ENCODE data around the gene CNOT2. TPM values are rescaled to one million over a fixed set of nuclear protein-coding genes. Genes with fewer than 3 reads are reported as not detected.
A peak's percentile ranks its signal among the peaks of the same experiment; 100 is the strongest.

Gene CNOT2
- total RNA-seq, 1 donor from 2014 or later, result 48.7 TPM

DNA sequence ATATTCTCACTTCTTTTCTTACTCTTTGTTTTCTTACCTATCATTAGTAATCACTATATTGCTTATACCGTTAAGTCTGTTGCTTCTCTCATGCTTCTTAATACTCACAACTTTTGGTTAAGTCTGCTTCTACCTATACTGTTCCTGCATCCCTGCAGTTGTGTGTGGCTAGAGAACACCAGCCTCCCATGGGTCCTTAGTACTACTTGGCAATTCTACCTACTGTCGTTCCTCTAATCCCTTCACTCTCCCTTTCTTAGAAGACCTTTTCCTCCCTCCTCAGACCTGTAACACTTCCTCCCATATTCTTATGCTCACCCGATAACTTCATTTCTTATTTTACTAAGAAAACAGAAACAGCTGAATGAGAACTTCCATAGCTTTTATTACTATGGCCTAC lies 29.3 kb downstream of the CNOT2 start:
- Mint-ChIP-seq H3K36me3 (ENCODE audit: low read depth) (no peaks in the 10 kb centered on the region), H3K27ac (ENCODE audit: unreplicated experiment) (no peak overlapping the region), H3K4me3 (ENCODE audit: unreplicated experiment) (no peak overlapping the region), H3K9me3 (ENCODE audit: low read depth) (no peaks in the 10 kb centered on the region), H3K4me1 (ENCODE audit: low read depth) (peaks cover 57% of the 10 kb centered on the region), H3K27me3 (ENCODE audit: low read depth) (no peaks in the 10 kb centered on the region)
- DNase-seq (ENCODE audit: low spot score), result no peak
- TF ChIP-seq, protein P1, sequence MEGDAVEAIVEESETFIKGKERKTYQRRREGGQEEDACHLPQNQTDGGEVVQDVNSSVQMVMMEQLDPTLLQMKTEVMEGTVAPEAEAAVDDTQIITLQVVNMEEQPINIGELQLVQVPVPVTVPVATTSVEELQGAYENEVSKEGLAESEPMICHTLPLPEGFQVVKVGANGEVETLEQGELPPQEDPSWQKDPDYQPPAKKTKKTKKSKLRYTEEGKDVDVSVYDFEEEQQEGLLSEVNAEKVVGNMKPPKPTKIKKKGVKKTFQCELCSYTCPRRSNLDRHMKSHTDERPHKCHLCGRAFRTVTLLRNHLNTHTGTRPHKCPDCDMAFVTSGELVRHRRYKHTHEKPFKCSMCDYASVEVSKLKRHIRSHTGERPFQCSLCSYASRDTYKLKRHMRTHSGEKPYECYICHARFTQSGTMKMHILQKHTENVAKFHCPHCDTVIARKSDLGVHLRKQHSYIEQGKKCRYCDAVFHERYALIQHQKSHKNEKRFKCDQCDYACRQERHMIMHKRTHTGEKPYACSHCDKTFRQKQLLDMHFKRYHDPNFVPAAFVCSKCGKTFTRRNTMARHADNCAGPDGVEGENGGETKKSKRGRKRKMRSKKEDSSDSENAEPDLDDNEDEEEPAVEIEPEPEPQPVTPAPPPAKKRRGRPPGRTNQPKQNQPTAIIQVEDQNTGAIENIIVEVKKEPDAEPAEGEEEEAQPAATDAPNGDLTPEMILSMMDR (IDR thresholded peaks at IDR 0.05), result no peak

DNA sequence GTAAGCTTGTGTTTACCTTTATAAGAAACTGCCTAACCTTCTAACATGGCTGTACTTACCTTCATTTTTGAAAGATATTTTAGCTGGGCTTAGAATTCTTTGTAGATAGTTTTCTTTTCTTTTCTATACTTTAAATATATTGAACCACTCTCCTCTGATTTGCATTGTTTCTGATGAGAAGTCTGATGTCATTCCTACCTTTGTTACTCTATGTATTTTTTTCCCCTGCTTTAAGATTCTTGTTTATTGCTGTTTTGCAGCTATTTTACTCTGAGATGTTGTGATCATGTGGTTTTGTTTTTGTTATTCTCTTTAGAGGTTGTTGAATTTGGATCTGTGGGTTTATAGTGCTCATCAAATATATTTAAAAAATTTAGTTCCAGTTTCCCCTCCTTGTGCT lies 31.8 kb downstream of the CNOT2 start:
- Mint-ChIP-seq H3K4me3 (ENCODE audit: unreplicated experiment) (no peak overlapping the region), H3K36me3 (ENCODE audit: low read depth) (peaks cover 2% of the 10 kb centered on the region), H3K4me1 (ENCODE audit: low read depth) (peaks cover 40% of the 10 kb centered on the region), H3K27me3 (ENCODE audit: low read depth) (no peaks in the 10 kb centered on the region), H3K9me3 (ENCODE audit: low read depth) (no peaks in the 10 kb centered on the region), H3K27ac (ENCODE audit: unreplicated experiment) (no peak overlapping the region)
- TF ChIP-seq, protein P1 (IDR thresholded peaks at IDR 0.05), result no peak
- no peak for DNase-seq (ENCODE audit: low spot score)

DNA sequence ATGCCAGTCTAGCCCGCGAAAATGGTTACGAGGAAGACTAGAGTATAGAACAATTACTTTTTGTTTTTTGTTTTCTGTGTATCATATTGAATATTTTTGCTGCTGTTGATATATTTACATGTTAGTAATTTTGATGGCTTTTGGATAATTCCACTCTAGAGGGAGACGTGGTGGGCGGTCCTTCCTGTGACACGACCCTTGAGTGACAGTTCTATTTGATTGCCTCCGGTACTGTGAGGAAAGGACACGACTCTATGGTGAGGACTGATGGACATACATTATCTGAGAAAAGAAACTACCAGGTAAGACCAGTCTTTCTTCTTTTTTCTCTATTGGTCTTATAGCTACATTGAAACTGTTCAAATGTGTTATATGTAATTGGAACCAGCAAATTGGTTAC lies 34.7 kb downstream of the CNOT2 start:
- no peak overlapping the region for H3K4me3 Mint-ChIP-seq (ENCODE audit: unreplicated experiment)
- peaks cover 14% of the 10 kb centered on the region for H3K4me1 Mint-ChIP-seq (ENCODE audit: low read depth)
- TF ChIP-seq, protein P1 (IDR thresholded peaks at IDR 0.05), result no peak

DNA sequence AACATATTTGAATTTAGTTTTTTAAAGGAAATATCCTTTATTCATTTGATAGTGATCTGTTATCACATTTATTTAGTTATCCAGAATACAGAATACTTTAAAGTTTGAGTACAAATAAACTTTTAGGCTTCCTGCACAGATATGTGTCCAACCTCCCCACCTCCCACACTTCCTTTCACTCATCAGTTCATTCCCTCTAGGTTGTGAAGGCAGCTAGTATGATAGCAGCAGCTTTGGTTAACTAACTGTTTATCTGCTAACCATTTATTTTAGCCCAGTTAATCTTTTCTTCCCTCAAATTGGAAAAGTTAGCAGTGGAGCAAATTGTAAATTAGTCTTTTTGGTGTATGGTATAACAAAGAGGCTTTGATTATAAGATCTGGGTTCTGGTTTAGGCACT lies 35.7 kb downstream of the CNOT2 start:
- H3K27me3 Mint-ChIP-seq (ENCODE audit: low read depth), result no peaks in the 10 kb centered on the region
- TF ChIP-seq, protein P1 (IDR thresholded peaks at IDR 0.05), result no peak
- H3K9me3 Mint-ChIP-seq (ENCODE audit: low read depth), result no peaks in the 10 kb centered on the region
- no peak overlapping the region for H3K4me3 Mint-ChIP-seq (ENCODE audit: unreplicated experiment)
- peaks cover 2% of the 10 kb centered on the region for H3K36me3 Mint-ChIP-seq (ENCODE audit: low read depth)
- no peak for DNase-seq (ENCODE audit: low spot score)
- H3K4me1 Mint-ChIP-seq (ENCODE audit: low read depth), result peaks cover 8% of the 10 kb centered on the region
- H3K27ac Mint-ChIP-seq (ENCODE audit: unreplicated experiment), result peak overlapping the region; percentile 8

More for the DNA sequence above, 34.7 kb downstream of the CNOT2 start:
- no peaks in the 10 kb centered on the region for H3K9me3 Mint-ChIP-seq (ENCODE audit: low read depth)
- no peak overlapping the region for H3K27ac Mint-ChIP-seq (ENCODE audit: unreplicated experiment)
- peaks cover 2% of the 10 kb centered on the region for H3K36me3 Mint-ChIP-seq (ENCODE audit: low read depth)
- DNase-seq (ENCODE audit: low spot score), result no peak
- H3K27me3 Mint-ChIP-seq (ENCODE audit: low read depth), result no peaks in the 10 kb centered on the region

DNA sequence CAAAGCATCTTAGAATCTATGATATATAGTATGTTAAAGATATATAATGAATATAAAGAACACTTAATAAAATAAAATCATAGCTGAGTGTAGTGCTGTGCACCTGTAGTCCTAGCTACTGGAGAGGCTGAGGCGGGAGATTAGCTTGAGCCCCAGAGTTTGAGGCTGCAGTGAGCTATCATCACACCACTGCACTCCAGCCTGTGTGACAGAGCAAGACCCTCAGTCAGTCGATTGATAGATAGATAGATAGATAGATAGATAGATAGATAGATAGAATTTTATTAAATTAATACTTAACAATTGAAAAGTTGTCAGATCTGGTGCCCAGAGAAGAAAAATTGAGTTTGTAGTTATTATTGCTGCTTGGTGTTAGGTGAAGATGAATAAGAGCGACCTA lies 40.0 kb downstream of the CNOT2 start:
- TF ChIP-seq, protein P1 (IDR thresholded peaks at IDR 0.05), result no peak
- Mint-ChIP-seq H3K4me1 (ENCODE audit: low read depth) (peaks cover 4% of the 10 kb centered on the region), H3K4me3 (ENCODE audit: unreplicated experiment) (no peak overlapping the region), H3K36me3 (ENCODE audit: low read depth) (peaks cover 13% of the 10 kb centered on the region), H3K27ac (ENCODE audit: unreplicated experiment) (no peak overlapping the region), H3K9me3 (ENCODE audit: low read depth) (no peaks in the 10 kb centered on the region), H3K27me3 (ENCODE audit: low read depth) (no peaks in the 10 kb centered on the region)
- DNase-seq (ENCODE audit: low spot score), result no peak
